ENCODE data around the gene ANKRD24.
"Not testable (repeated sequence)": the region's sequence is repeated elsewhere in the genome, so short reads cannot be mapped to it uniquely, and the experiment has no call there.

DNA sequence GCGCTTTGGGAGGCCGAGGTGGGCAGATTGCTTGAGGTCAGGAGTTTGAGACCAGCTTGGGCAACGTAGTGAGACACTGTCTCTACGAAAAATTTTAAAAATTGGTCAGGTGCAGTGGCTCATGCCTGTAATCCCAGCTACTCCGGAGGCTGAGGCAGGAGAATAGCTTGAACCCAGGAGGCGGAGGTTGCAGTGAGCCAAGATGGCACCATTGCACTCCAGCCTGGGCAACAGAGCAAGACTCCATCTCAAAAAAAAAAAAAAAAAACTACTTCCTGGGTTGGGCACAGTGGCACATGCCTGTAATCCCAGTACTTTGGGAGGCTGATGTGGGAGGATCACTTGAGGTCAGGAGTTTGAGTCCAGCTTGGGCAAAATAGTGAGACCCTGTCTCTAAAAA lies 49.0 kb downstream of the ANKRD24 start:
- TF ChIP-seq, protein P1, sequence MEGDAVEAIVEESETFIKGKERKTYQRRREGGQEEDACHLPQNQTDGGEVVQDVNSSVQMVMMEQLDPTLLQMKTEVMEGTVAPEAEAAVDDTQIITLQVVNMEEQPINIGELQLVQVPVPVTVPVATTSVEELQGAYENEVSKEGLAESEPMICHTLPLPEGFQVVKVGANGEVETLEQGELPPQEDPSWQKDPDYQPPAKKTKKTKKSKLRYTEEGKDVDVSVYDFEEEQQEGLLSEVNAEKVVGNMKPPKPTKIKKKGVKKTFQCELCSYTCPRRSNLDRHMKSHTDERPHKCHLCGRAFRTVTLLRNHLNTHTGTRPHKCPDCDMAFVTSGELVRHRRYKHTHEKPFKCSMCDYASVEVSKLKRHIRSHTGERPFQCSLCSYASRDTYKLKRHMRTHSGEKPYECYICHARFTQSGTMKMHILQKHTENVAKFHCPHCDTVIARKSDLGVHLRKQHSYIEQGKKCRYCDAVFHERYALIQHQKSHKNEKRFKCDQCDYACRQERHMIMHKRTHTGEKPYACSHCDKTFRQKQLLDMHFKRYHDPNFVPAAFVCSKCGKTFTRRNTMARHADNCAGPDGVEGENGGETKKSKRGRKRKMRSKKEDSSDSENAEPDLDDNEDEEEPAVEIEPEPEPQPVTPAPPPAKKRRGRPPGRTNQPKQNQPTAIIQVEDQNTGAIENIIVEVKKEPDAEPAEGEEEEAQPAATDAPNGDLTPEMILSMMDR (IDR thresholded peaks at IDR 0.05) = not testable (repeated sequence)
- TF ChIP-seq POLR2A, EP300 (IDR thresholded peaks at IDR 0.05): not testable (repeated sequence)

Measured in tibial nerve (tissue), 4 donors.